ENCODE results near the gene LRMDA.
"Not testable (repeated sequence)": the region's sequence is repeated elsewhere in the genome, so short reads cannot be mapped to it uniquely, and the experiment has no call there.

LRMDA gene

GRCh38 chr10:76112826-76113150, 681.4 kb downstream of the LRMDA start:
- DNase-seq = no peak

- DNase-seq = no peak
These were observed 682.5 kb downstream of the LRMDA start for GRCh38 chr10:76113952-76114351.

- no peak for DNase-seq
These were observed 683.2 kb downstream of the LRMDA start for GRCh38 chr10:76114581-76115001.

GRCh38 chr10:76115131-76115470, 683.7 kb downstream of the LRMDA start:
- no peak for DNase-seq

GRCh38 chr10:76115471-76116155, 684.2 kb downstream of the LRMDA start:
- DNase-seq = no peak

GRCh38 chr10:76116523-76116922, 685.1 kb downstream of the LRMDA start:
- no peak for DNase-seq

GRCh38 chr10:76117949-76118348, 686.5 kb downstream of the LRMDA start:
- no peak for DNase-seq

GRCh38 chr10:76119036-76119435, 687.6 kb downstream of the LRMDA start:
- no peak for DNase-seq

- no peak for DNase-seq
These were observed 688.1 kb downstream of the LRMDA start for GRCh38 chr10:76119515-76119914.

GRCh38 chr10:76122056-76122455, 690.6 kb downstream of the LRMDA start:
- DNase-seq = no peak

- DNase-seq = no peak
These were observed 692.9 kb downstream of the LRMDA start for GRCh38 chr10:76124280-76124679.

GRCh38 chr10:76125900-76126299, 694.5 kb downstream of the LRMDA start:
- DNase-seq = no peak

GRCh38 chr10:76126607-76127527, 695.4 kb downstream of the LRMDA start:
- no peak for DNase-seq

GRCh38 chr10:76127984-76128589, 696.7 kb downstream of the LRMDA start:
- DNase-seq = no peak

- no peak for DNase-seq
These were observed 697.8 kb downstream of the LRMDA start for GRCh38 chr10:76129213-76129612.

GRCh38 chr10:76130892-76131291, 699.5 kb downstream of the LRMDA start:
- DNase-seq = no peak

- DNase-seq = no peak
These were observed 702.3 kb downstream of the LRMDA start for GRCh38 chr10:76133597-76134255.

GRCh38 chr10:76136961-76137360, 705.5 kb downstream of the LRMDA start:
- DNase-seq = no peak

GRCh38 chr10:76138286-76138685, 706.9 kb downstream of the LRMDA start:
- DNase-seq = no peak

GRCh38 chr10:76138906-76139305, 707.5 kb downstream of the LRMDA start:
- DNase-seq = no peak

- DNase-seq = no peak
These were observed 708.0 kb downstream of the LRMDA start for GRCh38 chr10:76139431-76139830.

- DNase-seq = no peak
These were observed 710.0 kb downstream of the LRMDA start for GRCh38 chr10:76141376-76141775.

GRCh38 chr10:76148217-76148616, 716.8 kb downstream of the LRMDA start:
- DNase-seq = not testable (repeated sequence)
